HL-60 (cell line): ENCODE data around the gene XYLT1.

Experiments
- DNase-seq, 2 experiments: peaks; one replicate each; pipeline ENCODE4 v3.0.0-alpha.2; 2010 to 2020; ENCODE audit warnings: low read depth in 1 of 2, low spot score in 1 of 2
- H3K27ac ChIP-seq: fragments of 250-450 bp; sonication (Bioruptor Pico); replicated peaks from 2 replicates; pipeline ENCODE4 v1.5.1; 2020; ENCODE audit warnings: mild to moderate bottlenecking, moderate library complexity
- H3K27me3 ChIP-seq: fragments of 250-450 bp; sonication (Bioruptor Pico); 2 replicates; pipeline ENCODE4 v1.5.1; 2021; ENCODE audit warnings: mild to moderate bottlenecking, moderate library complexity; ENCODE audit not compliant: insufficient read depth, poor library complexity, severe bottlenecking
- H3K4me3 ChIP-seq: replicated peaks from 2 replicates; pipeline ENCODE4 v1.5.1; 2011; ENCODE audit warnings: mild to moderate bottlenecking, control low read depth, low read length; ENCODE audit not compliant: insufficient read depth
- CTCF ChIP-seq: IDR thresholded peaks from one replicate; pipeline ENCODE4 v1.5.1; 2011; ENCODE audit warnings: low read length, control low read depth, inconsistent platforms; ENCODE audit not compliant: insufficient read depth
- GABPA ChIP-seq: IDR thresholded peaks from 2 replicates; pipeline ENCODE4 v1.6.1; 2012; ENCODE audit warnings: low read depth
- POLR2AphosphoS5 ChIP-seq: IDR thresholded peaks from 2 replicates; pipeline ENCODE4 v1.6.1; 2012; ENCODE audit warnings: low read depth
- SPI1 ChIP-seq: IDR thresholded peaks from 2 replicates; pipeline ENCODE4 v1.6.1; 2012; ENCODE audit warnings: low read depth, mild to moderate bottlenecking, borderline replicate concordance
- TF ChIP-seq, protein P1 (sequence below): IDR thresholded peaks from 2 replicates; pipeline ENCODE4 v1.6.1; 2012; ENCODE audit warnings: low read depth; ENCODE audit not compliant: insufficient replicate concordance

The XYLT1 gene

DNA sequence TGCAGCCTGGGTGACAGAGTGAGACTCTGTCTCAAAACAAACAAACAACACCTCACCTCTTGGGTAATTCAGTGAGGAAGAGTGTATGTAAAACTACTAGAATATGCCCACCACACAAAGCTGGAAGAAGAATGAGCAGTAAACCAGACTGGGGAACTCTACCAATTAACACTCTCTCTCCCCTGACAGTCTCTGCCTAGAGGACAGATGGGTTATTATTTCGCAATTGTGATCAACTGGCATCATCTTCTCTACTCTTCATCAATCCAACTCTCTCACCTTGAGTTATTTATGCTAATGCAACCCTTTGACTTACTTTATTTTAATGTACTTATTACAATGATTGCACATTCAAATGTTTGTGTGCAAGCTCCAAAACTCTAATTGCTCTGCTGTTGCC lies 205.6 kb downstream of the XYLT1 start:
- H3K27ac ChIP-seq, result no peak overlapping the region
- no peak overlapping the region for H3K4me3 ChIP-seq
- DNase-seq, result peak in 1 of 2 experiments; percentile 43

DNA sequence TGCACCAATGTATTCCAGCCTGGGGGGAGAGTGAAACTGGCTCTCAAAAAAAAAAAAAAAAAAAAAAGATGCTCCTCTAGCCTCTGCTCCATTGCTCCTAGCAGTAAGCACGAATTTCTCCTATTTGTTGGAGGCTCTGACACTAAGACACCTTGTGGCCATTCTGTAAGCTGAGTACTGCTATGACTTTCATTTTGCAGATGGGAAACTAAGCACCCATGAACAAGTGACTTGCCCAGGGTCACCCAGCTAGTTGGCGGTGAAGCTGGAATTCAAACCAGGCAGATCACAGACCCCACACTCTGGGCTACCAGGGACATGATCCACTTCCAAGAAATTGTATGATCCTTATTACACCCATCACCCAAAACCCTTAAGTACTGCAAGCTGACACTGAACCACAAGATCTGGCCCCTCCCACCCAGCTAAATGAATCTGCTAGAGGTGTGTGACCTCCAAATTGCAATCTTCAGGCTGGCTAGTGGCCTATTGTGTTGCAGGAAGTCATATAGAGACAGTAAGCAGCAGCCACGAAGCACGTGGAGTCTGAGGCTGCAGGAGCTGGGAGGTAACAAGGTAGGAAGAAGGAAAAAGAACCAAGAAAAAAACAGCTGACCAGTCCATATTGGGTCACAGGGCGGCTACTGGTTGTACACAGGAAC lies 209.4 kb downstream of the XYLT1 start:
- DNase-seq, result peak in 1 of 2 experiments; percentile 18
- no peak overlapping the region for H3K27ac ChIP-seq

More for the DNA sequence above, 205.6 kb downstream of the XYLT1 start:
- H3K27me3 ChIP-seq, result no peaks in the 10 kb centered on the region
- TF ChIP-seq, protein P1, sequence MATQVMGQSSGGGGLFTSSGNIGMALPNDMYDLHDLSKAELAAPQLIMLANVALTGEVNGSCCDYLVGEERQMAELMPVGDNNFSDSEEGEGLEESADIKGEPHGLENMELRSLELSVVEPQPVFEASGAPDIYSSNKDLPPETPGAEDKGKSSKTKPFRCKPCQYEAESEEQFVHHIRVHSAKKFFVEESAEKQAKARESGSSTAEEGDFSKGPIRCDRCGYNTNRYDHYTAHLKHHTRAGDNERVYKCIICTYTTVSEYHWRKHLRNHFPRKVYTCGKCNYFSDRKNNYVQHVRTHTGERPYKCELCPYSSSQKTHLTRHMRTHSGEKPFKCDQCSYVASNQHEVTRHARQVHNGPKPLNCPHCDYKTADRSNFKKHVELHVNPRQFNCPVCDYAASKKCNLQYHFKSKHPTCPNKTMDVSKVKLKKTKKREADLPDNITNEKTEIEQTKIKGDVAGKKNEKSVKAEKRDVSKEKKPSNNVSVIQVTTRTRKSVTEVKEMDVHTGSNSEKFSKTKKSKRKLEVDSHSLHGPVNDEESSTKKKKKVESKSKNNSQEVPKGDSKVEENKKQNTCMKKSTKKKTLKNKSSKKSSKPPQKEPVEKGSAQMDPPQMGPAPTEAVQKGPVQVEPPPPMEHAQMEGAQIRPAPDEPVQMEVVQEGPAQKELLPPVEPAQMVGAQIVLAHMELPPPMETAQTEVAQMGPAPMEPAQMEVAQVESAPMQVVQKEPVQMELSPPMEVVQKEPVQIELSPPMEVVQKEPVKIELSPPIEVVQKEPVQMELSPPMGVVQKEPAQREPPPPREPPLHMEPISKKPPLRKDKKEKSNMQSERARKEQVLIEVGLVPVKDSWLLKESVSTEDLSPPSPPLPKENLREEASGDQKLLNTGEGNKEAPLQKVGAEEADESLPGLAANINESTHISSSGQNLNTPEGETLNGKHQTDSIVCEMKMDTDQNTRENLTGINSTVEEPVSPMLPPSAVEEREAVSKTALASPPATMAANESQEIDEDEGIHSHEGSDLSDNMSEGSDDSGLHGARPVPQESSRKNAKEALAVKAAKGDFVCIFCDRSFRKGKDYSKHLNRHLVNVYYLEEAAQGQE, result no peak
- TF ChIP-seq POLR2AphosphoS5 (no peak), SPI1 (no peak), GABPA (no peak), CTCF (no peak)

GRCh38 chr16:17260276-17260849 lies 210.4 kb downstream of the XYLT1 start:
- TF ChIP-seq GABPA (no peak), SPI1 (no peak), CTCF (no peak), POLR2AphosphoS5 (no peak)
- TF ChIP-seq, protein P1, result no peak
- H3K4me3 ChIP-seq, result no peak overlapping the region
- H3K27ac ChIP-seq, result no peak overlapping the region
- DNase-seq, result no peak
- H3K27me3 ChIP-seq, result no peaks in the 10 kb centered on the region

More for the DNA sequence above, 209.4 kb downstream of the XYLT1 start:
- H3K4me3 ChIP-seq, result no peak overlapping the region
- no peak for TF ChIP-seq CTCF
- no peak for TF ChIP-seq GABPA
- TF ChIP-seq, protein P1, result no peak
- no peak for TF ChIP-seq POLR2AphosphoS5
- TF ChIP-seq SPI1, result no peak
- no peaks in the 10 kb centered on the region for H3K27me3 ChIP-seq
